HG03469 (cell line): ENCODE results near the gene NRP2.

ENCODE experiments used
- ATAC-seq: cut with Tn5 transposase; IDR thresholded peaks from one replicate; pipeline ENCODE4 v1.9.1; 2021; ENCODE audit warnings: mild to moderate bottlenecking, moderate library complexity, moderate number of reproducible peaks; ENCODE audit not compliant: unreplicated experiment

Gene NRP2

DNA sequence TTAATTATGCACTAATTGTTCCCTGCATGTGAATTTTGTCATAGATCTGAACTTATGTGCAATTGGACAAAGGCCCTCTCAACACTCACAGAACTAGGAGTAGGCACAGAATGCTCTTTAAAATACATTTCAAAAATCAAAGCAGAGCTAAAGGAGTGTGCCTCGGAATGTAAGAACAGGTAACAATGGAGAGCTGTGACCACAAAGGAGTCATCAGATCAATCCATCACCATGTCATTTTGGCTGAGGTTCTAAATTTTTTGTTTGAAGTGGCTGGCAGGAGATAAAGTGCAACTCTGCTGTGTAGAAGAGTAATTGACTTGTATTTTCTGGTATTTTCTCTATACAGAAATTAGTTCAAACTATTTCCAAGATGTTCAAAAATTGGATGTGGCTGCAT, 155.4 kb downstream of the NRP2 start:
- no peak for ATAC-seq

DNA sequence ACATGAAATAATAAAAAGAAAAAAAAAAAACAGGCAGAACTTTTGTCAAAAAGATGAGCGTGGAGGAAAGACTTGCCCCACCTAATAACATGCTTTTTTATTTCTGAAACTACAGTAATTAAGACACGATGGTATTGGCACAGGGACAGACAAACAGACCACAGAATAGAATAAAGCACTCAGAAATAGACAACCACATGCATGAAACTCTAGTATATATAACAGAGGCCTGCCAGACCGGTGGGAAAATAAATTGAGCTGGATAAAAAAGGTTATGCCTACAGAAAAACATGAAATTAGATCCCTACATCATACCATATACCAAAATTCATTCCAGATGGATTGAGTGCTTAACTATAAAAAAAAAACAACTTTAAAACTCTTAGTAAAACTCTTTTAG, 163.1 kb downstream of the NRP2 start:
- no peak for ATAC-seq
